K562 (cell line): ENCODE measurements around the gene IREB2. TPM values are rescaled to one million over a fixed set of nuclear protein-coding genes. Genes with fewer than 3 reads are reported as not detected.

Experiments
- BACH1 ChIP-seq: fragments of 200-800 bp; sonication (Bioruptor generic); IDR thresholded peaks from 2 replicates; pipeline ENCODE4 v1.6.1; 2016; ENCODE audit warnings: missing genetic modification characterization, missing compliant biosample characterization
- CCNT2 ChIP-seq: IDR thresholded peaks from 2 replicates; pipeline ENCODE4 v1.6.1; 2011; ENCODE audit warnings: borderline replicate concordance, low read depth, mild to moderate bottlenecking, moderate library complexity, mixed read lengths, low read length; ENCODE audit not compliant: insufficient read length; ENCODE audit errors: extremely low read depth
- CEBPB ChIP-seq: fragments of 450-650 bp; IDR thresholded peaks from 2 replicates; pipeline ENCODE4 v1.6.1; 2016; ENCODE audit warnings: missing genetic modification characterization, missing compliant biosample characterization
- COPS2 ChIP-seq: fragments of 450-650 bp; conservative IDR thresholded peaks from 2 replicates; pipeline ENCODE4 v1.6.1; 2016; ENCODE audit warnings: mild to moderate bottlenecking, moderate library complexity
- ELF1 ChIP-seq: fragments of 200-800 bp; sonication (Bioruptor generic); IDR thresholded peaks from 2 replicates; pipeline ENCODE4 v1.6.1; 2016; ENCODE audit warnings: missing genetic modification characterization, missing compliant biosample characterization
- FOXA3 ChIP-seq, 2 experiments: fragments of 450-650 bp in 1 of 2; sonication (generic) in 1 of 2; formaldehyde crosslinking; IDR thresholded peaks in 1 of 2; conservative IDR thresholded peaks in 1 of 2; 2 replicates each; pipeline versions ENCODE4 v1.4.0 to v1.8.0; 2020 to 2022; ENCODE audit warnings: mild to moderate bottlenecking in 2 of 2, missing genetic modification reagents in 1 of 2
- GTF2F1 ChIP-seq: IDR thresholded peaks from 2 replicates; pipeline ENCODE4 v1.6.1; 2011; ENCODE audit warnings: low read depth, low read length, improper control_type of control experiment
- HDAC1 ChIP-seq, 2 experiments: fragments of 450-650 bp; IDR thresholded peaks; 2 replicates each; pipeline ENCODE4 v1.6.1; 2016 to 2017; ENCODE audit warnings: inconsistent platforms in 1 of 2, mild to moderate bottlenecking in 1 of 2, moderate library complexity in 1 of 2
- HEY1 ChIP-seq: fragments of 250-450 bp; sonication (Bioruptor Pico); IDR thresholded peaks from 2 replicates; pipeline ENCODE4 v1.5.0; 2020; ENCODE audit warnings: mild to moderate bottlenecking, moderate library complexity, borderline replicate concordance
- HNRNPUL1 ChIP-seq: fragments of 200-400 bp; formaldehyde crosslinking; IDR thresholded peaks from 2 replicates; pipeline ENCODE4 v1.6.1; 2017; ENCODE audit warnings: low read length
- ILF3 ChIP-seq: fragments of 450-650 bp; IDR thresholded peaks from 2 replicates; pipeline ENCODE4 v1.6.1; 2018; ENCODE audit warnings: antibody characterized with exemption, mild to moderate bottlenecking, moderate library complexity, borderline replicate concordance
- KDM5B ChIP-seq: fragments of 200-600 bp; sonication (generic); IDR thresholded peaks from 2 replicates; pipeline ENCODE4 v1.6.1; 2012; ENCODE audit warnings: low read depth, mild to moderate bottlenecking, moderate library complexity, low read length, control low read depth, inconsistent platforms; ENCODE audit not compliant: insufficient replicate concordance
- KLF10 ChIP-seq: fragments of 250-450 bp; sonication (Bioruptor Pico); IDR thresholded peaks from 2 replicates; pipeline ENCODE4 v1.6.1; 2021; ENCODE audit warnings: matching md5 sums
- MCM5 ChIP-seq: fragments of 450-650 bp; IDR thresholded peaks from 2 replicates; pipeline ENCODE4 v1.6.1; 2016; ENCODE audit warnings: low read depth
- MEF2D ChIP-seq: conservative IDR thresholded peaks from 2 replicates; pipeline ENCODE4 v1.6.1; 2016; ENCODE audit warnings: low read depth, missing genetic modification characterization, missing compliant biosample characterization
- NEUROD1 ChIP-seq: fragments of 150-350 bp; IDR thresholded peaks from 2 replicates; pipeline ENCODE4 v1.6.1; 2014; ENCODE audit warnings: borderline replicate concordance, low read length, low read depth; ENCODE audit not compliant: partially characterized antibody
- NFE2 ChIP-seq: IDR thresholded peaks from 2 replicates; pipeline ENCODE4 v1.6.1; 2014; ENCODE audit warnings: antibody characterized with exemption, low read depth
- POLR3A ChIP-seq: IDR thresholded peaks from 2 replicates; pipeline ENCODE4 v1.6.1; 2011; ENCODE audit warnings: borderline replicate concordance, mild to moderate bottlenecking, moderate library complexity; ENCODE audit not compliant: insufficient read length, insufficient read depth; ENCODE audit errors: extremely low read depth
- PTBP1 ChIP-seq: fragments of 200-400 bp; formaldehyde crosslinking; IDR thresholded peaks from 2 replicates; pipeline ENCODE4 v1.6.1; 2017; ENCODE audit warnings: low read depth, low read length
- RBM22 ChIP-seq: fragments of 200-400 bp; formaldehyde crosslinking; IDR thresholded peaks from 2 replicates; pipeline ENCODE4 v1.6.1; 2018; ENCODE audit warnings: low read length, low read depth; ENCODE audit not compliant: poor library complexity, severe bottlenecking
- SUPT5H ChIP-seq: fragments of 450-650 bp; IDR thresholded peaks from 2 replicates; pipeline ENCODE4 v1.6.1; 2016
- TAF9B ChIP-seq: fragments of 450-650 bp; IDR thresholded peaks from 2 replicates; pipeline ENCODE4 v1.6.1; 2018; ENCODE audit warnings: mild to moderate bottlenecking; ENCODE audit not compliant: partially characterized antibody
- U2AF2 ChIP-seq: fragments of 200-400 bp; formaldehyde crosslinking; optimal IDR thresholded peaks from 2 replicates; pipeline ENCODE3; 2017; ENCODE audit warnings: low read depth, mild to moderate bottlenecking, low read length
- ZBTB43 ChIP-seq: sonication (generic); formaldehyde crosslinking; IDR thresholded peaks from 2 replicates; pipeline ENCODE4 v1.8.0; 2023; ENCODE audit warnings: mild to moderate bottlenecking, missing genetic modification reagents
- ZNF140 ChIP-seq: fragments of 250-450 bp; sonication (Bioruptor Pico); IDR thresholded peaks from 2 replicates; pipeline ENCODE4 v1.8.0; 2021; ENCODE audit warnings: moderate library complexity, mild to moderate bottlenecking, inconsistent platforms
- ZNF561 ChIP-seq: fragments of 450-650 bp; formaldehyde crosslinking; conservative IDR thresholded peaks from 2 replicates; pipeline ENCODE4 v1.4.0; 2020; ENCODE audit warnings: mild to moderate bottlenecking, moderate library complexity
- ZZZ3 ChIP-seq: fragments of 450-650 bp; IDR thresholded peaks from 2 replicates; pipeline ENCODE4 v1.6.1; 2016; ENCODE audit warnings: antibody characterized with exemption, mild to moderate bottlenecking, moderate library complexity
- polyA plus RNA-seq, 8 experiments: library from polyadenylated mRNA; depleted of rRNA in 4 of 8; stranded (reverse) in 5 of 8; unstranded in 3 of 8; fragments of >200 nt; fragmentation: Nextera tagmentation in 2 of 8; fragmentation: Illumina TruSeq in 1 of 8; extraction: Ambion mirVana in 2 of 8; extraction: Trizol in 1 of 8; gene quantifications; 2 replicates each; pipeline versions ENCODE4 v1.2.1 to v1.2.3, GENCODE V29; 2011 to 2014; ENCODE audit warnings: inconsistent platforms in 1 of 8, missing spikeins in 1 of 8
- total RNA-seq, 7 experiments: library from RNA; depleted of rRNA in 6 of 7; stranded (reverse); fragments of >200 nt in 6 of 7; fragmentation: Illumina TruSeq in 2 of 7; extraction: Trizol in 2 of 7; gene quantifications; 2 replicates each; pipeline versions ENCODE4 v1.2.1 to v1.2.3, GENCODE V29; 2011 to 2021; ENCODE audit warnings: low replicate concordance in 1 of 7
- TF ChIP-seq, protein P1 (sequence below): IDR thresholded peaks from 3 replicates; pipeline ENCODE4 v1.6.1; 2011; ENCODE audit warnings: borderline replicate concordance, mild to moderate bottlenecking; ENCODE audit not compliant: insufficient read length, insufficient read depth

Gene IREB2
- total and polyA plus RNA-seq, 9 of the 15 experiments (the other 6 are each of a cell fraction or from before 2014, with no cell fraction given): 16.8 to 61.7 (median 34.0) TPM

- TF ChIP-seq ZBTB43: no peak
- TF ChIP-seq PTBP1: no peak
- TF ChIP-seq NEUROD1: peak; percentile 87
- TF ChIP-seq RBM22: no peak
- TF ChIP-seq, protein P1, sequence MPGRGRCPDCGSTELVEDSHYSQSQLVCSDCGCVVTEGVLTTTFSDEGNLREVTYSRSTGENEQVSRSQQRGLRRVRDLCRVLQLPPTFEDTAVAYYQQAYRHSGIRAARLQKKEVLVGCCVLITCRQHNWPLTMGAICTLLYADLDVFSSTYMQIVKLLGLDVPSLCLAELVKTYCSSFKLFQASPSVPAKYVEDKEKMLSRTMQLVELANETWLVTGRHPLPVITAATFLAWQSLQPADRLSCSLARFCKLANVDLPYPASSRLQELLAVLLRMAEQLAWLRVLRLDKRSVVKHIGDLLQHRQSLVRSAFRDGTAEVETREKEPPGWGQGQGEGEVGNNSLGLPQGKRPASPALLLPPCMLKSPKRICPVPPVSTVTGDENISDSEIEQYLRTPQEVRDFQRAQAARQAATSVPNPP: no peak
- TF ChIP-seq ZNF140: no peak
- TF ChIP-seq CEBPB: no peak
- TF ChIP-seq COPS2: no peak
- no peak for TF ChIP-seq U2AF2
- peak; percentile 85 for TF ChIP-seq ELF1
- TF ChIP-seq NFE2: no peak
- TF ChIP-seq KDM5B: peak; percentile 77
- no peak for TF ChIP-seq MCM5
- TF ChIP-seq ZNF561 (CRISPR knock-in tag): no peak
- no peak; the same call in 1 of the 2 replicates for TF ChIP-seq GTF2F1
- no peak for TF ChIP-seq KLF10 (CRISPR knock-in tag)
- TF ChIP-seq CCNT2: peak; percentile 38
- TF ChIP-seq ZZZ3: peak; percentile 62; the same call in 1 of the 2 replicates
- TF ChIP-seq SUPT5H: peak; percentile 81
- no peak for TF ChIP-seq POLR3A
- TF ChIP-seq ILF3: no peak
- no peak for TF ChIP-seq FOXA3 (CRISPR knock-in tag; conservative IDR thresholded peaks at IDR 0.05 in 1 of 2, IDR thresholded peaks at IDR 0.05 in 1 of 2)
- peak; percentile 60 for TF ChIP-seq TAF9B
- TF ChIP-seq MEF2D (tag): peak; percentile 36; the same call in 1 of the 2 replicates
- TF ChIP-seq HDAC1 (IDR thresholded peaks at IDR 0.05): peak; percentile 82 to 100; a peak in 3 of 4 replicates
- no peak for TF ChIP-seq HNRNPUL1
- no peak for TF ChIP-seq BACH1 (tag)
- no peak for TF ChIP-seq HEY1 (CRISPR knock-in tag)
Measured at GRCh38 chr15:78437762-78438618, at the start of gene IREB2 (continued).
